ENCODE data around the gene LSP1.

The LSP1 gene

GRCh38 chr11:1920128-1920908 is 67.4 kb downstream of the LSP1 start:
- DNase-seq, result no peak

DNA sequence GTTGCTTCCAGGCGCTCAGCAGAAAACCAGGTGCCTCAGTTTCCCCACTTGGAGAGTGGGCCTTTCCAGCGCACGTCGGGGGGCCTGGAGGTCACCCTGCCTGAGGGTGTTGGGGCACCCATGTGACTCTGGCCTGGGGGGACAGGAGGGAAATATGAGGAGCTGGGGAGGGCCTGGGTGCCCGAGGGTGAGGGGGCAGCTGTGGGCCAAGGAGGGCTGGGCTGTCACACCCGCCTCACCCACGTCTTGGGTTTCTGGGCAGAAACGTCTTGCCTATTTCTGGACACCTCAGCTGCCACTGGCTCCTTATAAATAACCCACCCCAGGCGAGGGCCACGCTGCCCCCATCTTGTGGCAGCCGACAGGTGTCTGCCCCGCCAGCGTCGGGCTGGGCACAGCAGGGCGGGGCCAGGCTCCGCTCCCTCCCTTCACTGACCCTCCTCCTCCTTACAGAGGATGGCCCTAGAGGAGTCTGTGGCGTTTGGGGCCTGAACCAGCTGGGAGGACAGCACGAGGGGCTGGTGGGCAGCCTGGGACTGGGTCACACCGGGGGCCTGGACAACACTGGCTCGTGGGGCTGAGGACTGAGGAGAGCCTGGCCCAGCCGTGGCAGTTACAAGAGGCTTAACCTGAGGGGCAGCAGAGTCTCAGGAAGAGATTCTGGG is 68.2 kb downstream of the LSP1 start:
- no peak for DNase-seq

DNA sequence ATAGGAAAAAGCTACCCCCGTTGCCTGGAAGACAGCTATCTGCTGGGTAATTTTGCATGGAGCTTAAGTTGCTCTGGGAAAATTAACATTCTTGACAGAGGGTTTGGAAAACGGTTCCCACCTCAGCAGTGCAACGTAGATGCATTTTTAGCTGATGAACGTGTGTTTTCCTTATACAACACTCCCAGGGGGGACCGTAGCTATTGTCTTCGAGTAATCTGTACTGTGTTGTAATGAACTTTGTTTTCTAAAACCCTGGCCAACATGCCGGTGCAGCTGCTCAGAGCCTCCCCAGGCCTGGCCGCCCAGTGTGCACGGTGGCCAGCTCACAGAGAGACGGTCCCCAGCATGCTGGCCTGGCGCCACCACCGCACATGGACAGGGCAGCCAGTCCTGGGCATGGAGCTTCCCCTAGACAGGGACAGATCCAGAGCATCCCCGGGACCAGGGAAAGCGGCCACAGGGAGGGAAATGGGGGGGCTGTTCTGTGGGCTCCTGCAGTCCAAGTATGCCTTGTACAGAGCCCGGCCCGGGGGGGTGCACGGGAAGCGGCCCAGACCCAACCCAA is 68.8 kb downstream of the LSP1 start:
- DNase-seq, result no peak

DNA sequence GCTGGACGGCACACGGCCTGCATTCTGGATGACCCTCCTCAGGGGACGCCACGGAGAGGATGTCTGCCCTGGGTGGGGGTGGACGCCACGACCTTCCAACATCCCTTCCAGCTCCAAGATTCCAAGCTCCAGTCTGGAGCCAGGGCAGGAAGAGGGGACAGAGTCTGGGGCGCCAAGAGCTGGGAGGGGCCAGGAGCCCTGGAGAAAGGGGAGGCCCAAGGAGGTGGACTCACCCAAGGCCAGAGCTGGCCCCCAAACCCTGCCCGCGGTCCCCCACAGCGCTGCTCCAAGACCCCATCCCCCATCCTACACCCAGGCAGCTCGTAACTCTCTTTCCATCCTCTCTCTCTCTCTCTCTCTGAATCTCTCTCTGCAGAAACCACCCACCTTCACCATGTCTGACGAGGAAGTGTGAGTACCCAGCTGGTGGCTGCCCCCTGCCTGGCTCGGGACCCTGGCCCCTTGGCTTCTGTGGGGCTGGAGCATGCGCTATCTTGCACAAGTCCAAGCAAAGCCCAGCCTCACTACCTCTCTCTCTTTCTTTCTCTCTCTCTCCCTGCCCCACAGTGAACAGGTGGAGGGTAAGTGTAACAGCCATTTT is 69.7 kb downstream of the LSP1 start:
- no peak for DNase-seq

- no peak for DNase-seq
Observed at GRCh38 chr11:1923201-1923956, 70.5 kb downstream of the LSP1 start.

DNA sequence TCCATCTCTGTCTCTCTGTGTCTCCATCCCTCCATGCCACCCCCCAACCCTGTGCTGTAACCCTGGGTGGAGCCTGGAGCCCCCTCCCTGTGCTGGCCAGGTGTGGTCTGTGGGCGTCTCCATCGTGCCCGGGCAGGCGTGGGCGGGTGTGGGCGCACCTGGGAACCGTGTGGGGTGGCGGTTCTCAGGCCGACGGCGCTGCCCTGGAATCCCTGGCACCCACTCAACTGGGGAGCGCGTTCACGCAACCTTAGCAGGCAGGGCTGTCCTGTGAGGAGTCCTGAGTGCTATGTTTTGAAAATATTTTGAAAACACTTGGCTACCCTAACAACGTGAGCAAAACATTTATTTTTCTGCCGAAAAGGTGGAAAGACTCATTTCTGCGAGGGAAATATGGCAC is 71.3 kb downstream of the LSP1 start:
- DNase-seq, result no peak

DNA sequence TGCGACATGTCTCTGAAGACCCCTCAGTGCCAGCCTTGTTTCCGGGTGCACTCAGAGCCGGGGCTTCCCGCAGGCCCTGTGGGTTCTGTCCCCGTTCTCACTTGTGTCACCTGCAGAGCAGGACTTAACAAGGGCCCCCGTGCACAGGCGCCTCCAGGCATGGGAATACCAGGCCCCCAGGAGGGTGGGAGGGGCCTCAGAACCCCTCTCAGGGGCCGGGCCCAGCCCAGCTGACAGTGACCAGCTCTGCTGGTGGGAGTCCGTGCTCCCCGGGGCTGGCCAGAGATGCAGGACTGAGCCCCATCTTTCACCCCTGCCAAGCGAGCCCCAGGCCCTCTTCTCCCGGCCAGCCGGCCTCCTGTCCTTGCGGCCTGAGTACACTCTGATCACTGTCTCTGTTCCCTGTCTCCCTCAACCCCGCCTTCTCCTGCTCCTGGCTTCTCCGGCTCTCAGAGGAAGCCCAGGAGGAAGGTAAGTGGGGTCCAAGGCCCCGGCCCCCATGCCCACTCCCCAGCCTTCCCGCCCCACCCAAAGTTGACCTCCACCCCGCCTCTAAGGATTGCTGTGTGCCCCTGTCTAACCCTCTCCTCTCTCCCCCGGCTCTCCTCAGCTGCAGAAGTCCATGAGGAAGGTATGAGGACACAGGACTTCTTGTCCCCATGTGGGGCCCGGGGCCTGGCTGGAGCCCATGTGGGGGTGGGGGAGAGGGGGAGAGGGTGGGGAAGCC is 71.9 kb downstream of the LSP1 start:
- DNase-seq, result no peak

DNA sequence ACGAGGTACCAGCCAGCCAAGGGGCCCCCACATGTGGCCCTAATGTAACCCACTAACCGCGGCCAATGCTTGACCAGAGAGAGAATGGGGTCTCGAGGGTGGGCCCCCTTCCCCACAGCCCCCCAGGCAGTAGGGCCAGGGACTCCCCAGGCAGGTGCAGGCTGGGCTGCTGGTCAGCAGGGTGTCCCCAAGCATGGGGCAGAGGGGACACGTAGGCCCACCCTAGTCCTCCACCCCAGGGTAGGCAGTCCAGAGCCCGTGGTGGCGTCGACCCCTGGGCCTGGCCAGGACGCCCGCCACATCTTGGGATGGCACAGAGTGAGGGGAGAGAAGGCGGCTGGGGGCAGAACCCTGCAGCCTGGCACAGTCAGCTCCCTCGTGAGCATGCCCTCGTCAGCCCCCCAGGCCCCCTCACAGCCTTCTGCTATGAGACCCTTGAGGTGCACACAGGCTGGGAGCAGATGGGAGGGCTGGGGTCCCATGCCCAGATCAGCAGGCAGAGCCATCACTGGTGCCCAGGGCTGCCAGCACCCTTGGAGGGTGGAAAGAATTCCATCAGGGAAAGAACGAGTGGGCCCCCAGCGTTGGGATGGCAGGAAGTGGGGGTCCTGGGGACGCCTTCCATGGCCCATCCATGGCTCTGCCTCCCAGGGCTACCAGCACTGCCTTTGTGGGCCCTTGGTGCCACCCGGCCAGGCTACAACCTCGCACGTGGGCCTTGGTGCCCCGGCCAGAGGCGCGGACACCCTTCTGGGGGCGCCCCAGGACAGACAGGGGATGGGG is 72.7 kb downstream of the LSP1 start:
- no peak for DNase-seq

DNA sequence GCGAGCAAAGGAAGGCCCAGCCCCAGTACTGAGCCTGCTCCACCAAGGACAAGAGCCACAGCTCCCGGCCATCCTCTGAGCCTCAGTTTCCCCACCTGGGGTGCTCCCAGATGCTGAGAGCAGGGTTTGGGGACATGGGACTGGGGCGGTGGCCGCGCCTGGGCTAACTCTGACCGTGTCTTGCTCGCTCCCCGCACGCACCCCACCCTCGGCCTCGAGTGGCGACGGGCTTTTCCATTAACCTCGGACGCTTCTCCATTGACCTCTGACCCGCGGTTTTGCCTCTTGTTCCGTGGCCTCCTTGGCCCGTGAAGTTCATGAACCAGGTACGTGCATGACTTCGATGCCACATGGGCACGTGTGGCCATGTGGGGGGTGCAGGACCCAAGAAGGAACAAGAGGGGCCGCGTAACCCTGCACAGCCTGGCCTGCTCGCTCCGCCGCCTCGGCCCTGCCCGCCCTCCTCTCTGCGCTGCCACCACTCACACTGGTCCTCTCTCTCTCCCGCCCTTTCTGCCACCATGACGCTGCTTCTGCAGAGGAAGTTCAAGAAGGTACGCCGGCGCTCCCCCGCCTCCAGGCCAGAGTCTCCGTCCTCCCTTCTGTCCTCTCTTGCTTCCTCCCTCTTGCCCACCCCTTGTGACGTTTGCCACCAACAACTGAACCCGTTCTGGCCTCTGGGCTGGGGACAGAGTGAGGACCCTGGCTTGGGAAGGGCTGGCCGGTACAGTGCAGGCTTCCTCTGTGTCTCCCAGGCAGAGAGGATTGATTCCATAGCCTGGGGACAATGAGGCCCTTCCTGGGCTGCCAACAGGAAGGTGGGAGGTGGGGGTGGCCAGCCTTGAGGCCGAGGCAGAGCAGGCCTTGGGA is 73.5 kb downstream of the LSP1 start:
- DNase-seq, result no peak

DNA sequence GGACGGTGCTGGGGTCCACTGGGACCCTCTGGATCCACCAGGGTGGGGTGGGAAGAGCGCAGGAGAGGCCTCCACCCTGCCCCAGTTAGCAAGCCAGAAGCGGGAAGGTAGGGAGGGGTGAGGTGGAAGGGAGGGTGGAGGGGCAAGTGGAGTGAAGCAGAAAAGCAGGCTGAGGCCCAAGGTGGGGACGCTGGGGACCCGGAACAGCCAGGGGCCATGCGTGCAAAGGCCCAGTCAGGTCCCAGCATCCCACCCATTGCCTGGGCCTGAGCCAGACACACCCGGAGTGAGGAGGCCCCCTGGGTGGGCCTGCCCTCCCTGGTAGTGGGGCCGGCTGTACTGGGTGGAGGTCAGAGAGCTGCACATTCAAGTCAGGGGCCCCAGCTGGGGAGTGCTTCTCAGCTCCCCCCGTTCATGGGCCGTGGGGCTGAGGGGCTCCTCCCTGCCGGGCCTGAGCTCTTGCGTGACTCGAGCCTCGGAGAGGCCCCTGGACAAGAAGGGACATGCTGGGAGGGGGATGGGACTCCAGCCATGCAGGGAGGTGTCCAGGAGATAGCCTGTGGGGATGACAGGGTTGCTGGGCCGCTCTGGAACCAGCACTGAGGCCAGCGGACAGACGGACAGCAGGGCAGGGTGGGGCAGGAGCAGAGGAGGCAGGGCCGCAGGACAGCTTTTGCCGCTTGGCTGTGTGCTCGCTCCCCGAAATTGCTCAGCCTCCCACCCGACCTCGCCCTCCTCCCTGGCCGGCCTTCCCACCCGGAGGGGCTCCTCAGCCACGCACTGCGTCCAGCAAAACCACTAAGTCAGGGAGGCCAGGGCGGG is 74.4 kb downstream of the LSP1 start:
- DNase-seq, result no peak

- DNase-seq, result no peak
Observed at GRCh38 chr11:1927848-1928469, 75.1 kb downstream of the LSP1 start.

DNA sequence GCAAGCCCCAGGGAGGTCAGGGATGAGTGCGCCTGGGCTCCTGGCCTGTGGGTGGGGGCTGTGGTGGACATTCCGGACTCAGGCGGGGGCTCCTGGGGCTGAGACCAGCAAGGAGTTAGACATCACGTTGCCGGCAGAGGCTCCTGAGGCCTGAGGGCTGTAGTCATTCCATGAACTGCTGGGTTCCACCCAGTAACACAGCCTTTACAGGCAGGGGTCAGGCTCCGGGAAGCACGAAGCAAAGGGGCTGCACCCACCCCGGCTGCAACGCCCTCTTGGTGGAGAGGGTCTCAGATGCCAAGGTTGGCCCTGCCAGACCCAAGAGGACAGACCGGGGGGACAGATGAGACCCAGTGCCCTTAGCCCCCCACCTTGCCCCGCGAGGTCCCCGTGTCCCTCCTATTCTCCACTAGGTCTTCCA is 75.6 kb downstream of the LSP1 start:
- DNase-seq, result no peak

DNA sequence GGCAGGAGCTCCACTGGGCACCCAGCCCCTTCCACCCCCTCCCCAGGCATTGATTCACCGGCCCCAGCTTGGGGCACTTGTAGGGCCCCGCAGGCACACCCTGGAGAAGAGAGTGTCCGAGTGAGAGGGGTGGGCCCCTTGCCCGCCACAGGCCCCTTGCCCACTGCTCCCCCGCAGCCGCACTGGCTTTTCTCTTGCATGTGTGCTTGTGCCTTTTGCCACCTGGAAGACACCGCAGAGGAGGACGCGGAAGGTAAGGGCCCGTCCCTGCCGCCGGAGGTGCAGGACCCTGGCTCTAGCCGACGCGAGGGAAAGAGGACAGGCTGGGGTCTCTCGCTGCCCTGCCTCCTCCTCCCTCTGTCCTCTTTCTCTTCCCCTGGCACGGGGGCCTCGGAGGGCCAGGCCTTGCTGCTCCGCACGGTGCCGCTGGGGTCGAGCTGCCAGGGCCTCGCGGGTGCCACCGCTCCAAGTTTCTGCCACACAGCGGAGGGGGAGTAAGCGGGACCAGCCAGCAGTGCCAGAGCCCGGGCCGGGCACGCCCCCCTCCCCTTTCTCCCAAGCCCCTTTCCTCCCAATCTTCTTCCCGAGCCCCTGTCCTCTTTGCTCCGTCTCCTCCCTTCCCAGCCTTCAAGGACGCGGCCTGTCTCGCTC is 76.1 kb downstream of the LSP1 start:
- DNase-seq, result no peak

GRCh38 chr11:1929621-1930461 is 77.0 kb downstream of the LSP1 start:
- DNase-seq, result no peak

DNA sequence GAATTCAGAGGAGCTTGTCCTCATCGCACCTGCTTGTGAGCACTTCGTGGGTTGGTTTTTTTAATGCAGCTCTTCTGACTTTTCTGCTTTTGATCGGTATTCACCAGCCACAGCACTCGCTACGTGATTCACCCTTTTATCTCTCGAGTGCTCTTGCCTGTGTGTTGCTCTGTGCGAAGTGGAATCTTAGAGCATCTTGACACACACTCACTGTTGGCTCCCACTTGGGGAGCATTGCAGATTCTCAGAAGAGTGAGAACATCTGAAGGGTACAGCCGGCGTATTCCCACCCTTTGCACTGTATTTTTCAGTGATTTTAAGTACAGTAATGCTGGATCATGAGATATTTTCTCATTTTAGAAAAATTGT is 77.6 kb downstream of the LSP1 start:
- no peak for DNase-seq

- no peak for DNase-seq
Observed at GRCh38 chr11:1931341-1932104, 78.6 kb downstream of the LSP1 start.

GRCh38 chr11:1932105-1932480 is 79.2 kb downstream of the LSP1 start:
- DNase-seq, result no peak
